Omental fat pad (tissue), 4 donors: Measurements from ENCODE around the gene IL1R1. TPM values are rescaled to one million over a fixed set of nuclear protein-coding genes. Genes with fewer than 3 reads are reported as not detected.
"Not testable (repeated sequence)": the region's sequence is repeated elsewhere in the genome, so short reads cannot be mapped to it uniquely, and the experiment has no call there.

ENCODE experiments used
- ATAC-seq: fragments of 150-250 bp; one replicate; pipeline ENCODE4 v1.9.1; 2016; ENCODE audit warnings: mild to moderate bottlenecking, moderate library complexity; ENCODE audit not compliant: low FRiP score
- DNase-seq: peaks from one replicate; pipeline ENCODE4 v3.0.0-alpha.2; 2019; ENCODE audit warnings: low spot score
- CTCF ChIP-seq, 3 donors: fragments of 450-650 bp; IDR thresholded peaks; one replicate each; pipeline ENCODE4 v1.5.1; 2016 to 2017; ENCODE audit warnings: antibody characterized with exemption in 3 of 3, mild to moderate bottlenecking in 3 of 3, moderate library complexity in 2 of 3
- total RNA-seq, 4 donors: library from RNA; depleted of rRNA; stranded (reverse); fragments of >200 nt; gene quantifications; one replicate each; pipeline ENCODE4 v1.1.0, GENCODE V29; 2016

The IL1R1 gene
- total RNA-seq, 4 donors from 2014 or later, result 167 to 541 (median 270) TPM

GRCh38 chr2:102119255-102119654 is 23.3 kb upstream of the IL1R1 start:
- no peak for ATAC-seq
- DNase-seq, result no peak
- no peak for TF ChIP-seq CTCF (IDR thresholded peaks at IDR 0.05)

- DNase-seq, result no peak
- no peak for ATAC-seq
- TF ChIP-seq CTCF (IDR thresholded peaks at IDR 0.05), result no peak
Observed at GRCh38 chr2:102120261-102120660, 22.3 kb upstream of the IL1R1 start.

GRCh38 chr2:102120701-102121159 is 21.8 kb upstream of the IL1R1 start:
- no peak for DNase-seq
- TF ChIP-seq CTCF (IDR thresholded peaks at IDR 0.05), result no peak
- no peak for ATAC-seq

GRCh38 chr2:102122115-102122514 is 20.4 kb upstream of the IL1R1 start:
- ATAC-seq, result peak; percentile 85

GRCh38 chr2:102122909-102123308 is 19.6 kb upstream of the IL1R1 start:
- DNase-seq (no peak), ATAC-seq (no peak)
- no peak for TF ChIP-seq CTCF (IDR thresholded peaks at IDR 0.05)

More at GRCh38 chr2:102122115-102122514, 20.4 kb upstream of the IL1R1 start:
- TF ChIP-seq CTCF (IDR thresholded peaks at IDR 0.05), result no peak
- no peak for DNase-seq

GRCh38 chr2:102124421-102124820 is 18.1 kb upstream of the IL1R1 start:
- ATAC-seq, DNase-seq: not testable (repeated sequence)

- ATAC-seq (no peak), DNase-seq (no peak)
- TF ChIP-seq CTCF (IDR thresholded peaks at IDR 0.05), result no peak
Observed at GRCh38 chr2:102126169-102126568, 16.4 kb upstream of the IL1R1 start.

GRCh38 chr2:102126660-102127059 is 15.9 kb upstream of the IL1R1 start:
- TF ChIP-seq CTCF (IDR thresholded peaks at IDR 0.05), result no peak
- DNase-seq, result no peak
- ATAC-seq, result no peak
